ENCODE results near the gene LZTFL1.

Gene LZTFL1

GRCh38 chr3:45841757-45842491 is at the start of gene LZTFL1:
Gene LZTFL1 (minus strand): TSS chr3:45842119. CDS start chr3:45841991, 128 bp downstream.
- peak; percentile 89 to 91 for DNase-seq

DNA sequence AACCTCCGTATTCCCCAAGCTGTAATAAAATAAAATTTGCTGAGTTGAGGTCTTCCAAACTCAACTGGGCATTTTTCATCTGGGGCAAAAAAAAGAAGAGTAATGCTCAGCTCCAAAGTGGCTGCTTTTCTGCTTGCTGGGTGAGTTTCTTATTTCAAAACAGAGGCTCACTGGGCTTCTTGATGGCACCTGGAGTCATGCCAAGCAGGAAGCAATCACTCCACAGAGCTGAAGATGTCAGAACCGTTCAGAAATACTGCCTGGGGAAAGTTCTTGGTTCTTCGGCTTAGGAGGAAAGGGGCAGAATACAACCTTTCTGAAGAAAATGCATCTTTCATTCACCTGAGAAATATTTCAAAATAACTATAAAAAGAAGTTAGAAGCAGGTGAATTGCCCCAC is 48.5 kb upstream of the LZTFL1 start:
- DNase-seq, result no peak

DNA sequence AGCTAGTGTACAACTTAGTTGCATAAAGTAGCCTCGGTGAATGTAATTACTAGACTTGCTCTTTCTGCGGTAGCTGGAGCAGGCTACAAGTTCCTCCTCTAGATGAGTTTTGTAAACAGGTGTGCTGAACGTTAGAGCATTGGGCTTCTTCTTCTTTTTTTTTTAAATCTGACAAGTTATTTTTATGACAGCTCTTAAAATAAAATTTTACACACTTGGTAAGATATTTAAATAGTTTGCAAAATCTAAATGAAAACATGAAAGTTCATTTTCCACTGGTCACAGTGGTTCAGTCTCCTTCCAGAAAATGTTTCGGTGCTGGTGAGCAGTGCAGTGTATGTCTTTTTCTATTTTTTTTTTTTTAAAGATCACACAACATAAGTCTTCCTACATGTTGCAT is 47.4 kb upstream of the LZTFL1 start:
- no peak for DNase-seq

- no peak for DNase-seq
Measured at GRCh38 chr3:45887759-45888511, 46.0 kb upstream of the LZTFL1 start.

DNA sequence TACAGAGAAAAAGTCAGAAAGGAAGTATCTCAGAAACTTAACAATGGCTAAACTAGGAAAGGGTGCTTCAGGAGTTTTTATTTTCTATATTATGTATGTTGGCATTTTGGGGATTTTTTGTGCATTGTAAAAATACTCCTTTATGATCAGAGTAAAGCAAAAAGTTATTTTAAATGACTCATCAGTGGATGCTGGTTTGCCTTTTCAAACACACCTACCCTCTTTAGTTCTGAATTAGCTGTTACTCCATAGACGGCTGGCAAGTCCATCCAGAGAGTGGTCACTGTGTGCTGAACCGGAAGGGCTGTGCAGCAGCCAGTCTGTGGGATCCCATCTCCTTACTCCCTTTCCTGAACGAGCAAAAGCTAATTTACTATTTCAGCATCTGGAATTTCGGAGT is 45.4 kb upstream of the LZTFL1 start:
- no peak for DNase-seq

DNA sequence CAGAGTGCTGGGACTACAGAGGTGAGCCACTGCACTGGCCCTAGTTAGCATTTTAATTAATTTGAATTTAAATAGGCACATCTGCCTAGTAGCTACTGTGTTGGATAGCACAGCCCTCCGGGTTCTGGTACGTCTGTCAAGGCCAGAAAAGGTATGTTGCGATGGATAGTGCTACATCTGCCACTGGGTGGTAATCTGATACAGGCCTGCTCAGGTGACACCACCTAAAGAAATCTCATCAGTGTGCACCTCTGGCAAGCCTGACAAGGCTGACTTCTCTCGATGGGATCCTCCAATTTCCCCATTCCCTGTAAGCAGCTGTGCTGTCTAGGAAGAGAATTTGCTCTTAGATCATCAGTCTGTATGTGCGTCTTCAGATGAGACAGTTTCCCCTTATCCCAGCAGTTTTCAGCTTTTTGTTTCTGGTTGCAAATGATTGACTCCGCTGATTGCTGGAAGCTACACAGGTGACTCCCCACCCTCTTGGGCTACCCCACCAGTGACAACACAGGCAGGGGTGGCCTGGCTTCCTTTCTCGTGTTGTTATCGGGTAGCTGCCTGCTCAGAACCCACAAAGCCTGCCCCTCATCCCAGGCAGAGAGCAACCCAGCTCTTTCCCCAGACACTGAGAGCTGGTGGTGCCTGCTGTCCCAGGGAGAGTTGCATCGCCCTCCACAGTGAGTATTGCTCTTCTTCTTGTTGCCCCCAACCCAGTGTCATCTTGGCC is 44.2 kb upstream of the LZTFL1 start, which contains the start of gene CCR9:
CCR9 (plus strand) TSS at position 565 of the 727 bp plus-strand sequence. CDS start 8,391 bp downstream, outside the sequence.
- DNase-seq, result no peak

DNA sequence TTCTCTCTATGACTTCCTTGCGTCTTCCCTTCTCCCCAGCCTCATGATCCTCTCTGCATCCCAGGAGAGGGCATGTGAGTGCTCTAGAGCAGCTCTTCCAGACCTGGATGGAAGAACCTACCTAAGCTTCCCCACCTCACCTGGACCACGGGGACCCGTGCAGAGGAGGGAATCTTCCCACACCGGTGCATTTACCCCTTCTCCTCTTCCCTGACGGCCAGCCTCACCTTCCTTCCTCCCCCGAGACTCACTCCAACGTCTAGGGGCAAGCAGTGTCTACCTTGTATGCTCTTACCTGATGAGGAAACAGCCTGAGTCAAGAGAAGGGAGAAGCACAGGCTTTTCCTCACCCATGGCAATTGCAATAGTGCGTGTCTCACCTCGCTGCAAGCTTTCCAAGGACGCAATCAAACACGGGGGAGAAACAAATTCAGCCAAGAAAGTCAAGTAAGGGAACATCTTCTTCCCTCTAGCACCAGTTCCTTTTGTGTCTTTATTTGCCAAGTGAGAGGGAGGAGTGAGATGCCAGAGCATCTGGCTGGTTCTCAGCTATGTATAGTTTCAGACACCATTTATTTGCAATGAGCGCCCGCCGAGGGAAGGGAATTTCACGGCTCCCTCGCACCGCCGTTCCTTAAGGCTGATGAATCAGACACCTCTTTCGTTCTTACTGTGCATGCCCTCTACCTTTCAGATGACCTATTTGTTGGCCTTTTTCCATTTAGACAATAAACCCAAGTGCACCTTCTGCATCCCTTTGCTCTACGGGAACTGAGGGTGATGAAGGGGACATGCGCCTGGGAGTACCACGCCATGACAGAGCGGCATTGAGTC is 42.7 kb upstream of the LZTFL1 start:
- DNase-seq, result peak in 1 of 2 experiments; percentile 45

DNA sequence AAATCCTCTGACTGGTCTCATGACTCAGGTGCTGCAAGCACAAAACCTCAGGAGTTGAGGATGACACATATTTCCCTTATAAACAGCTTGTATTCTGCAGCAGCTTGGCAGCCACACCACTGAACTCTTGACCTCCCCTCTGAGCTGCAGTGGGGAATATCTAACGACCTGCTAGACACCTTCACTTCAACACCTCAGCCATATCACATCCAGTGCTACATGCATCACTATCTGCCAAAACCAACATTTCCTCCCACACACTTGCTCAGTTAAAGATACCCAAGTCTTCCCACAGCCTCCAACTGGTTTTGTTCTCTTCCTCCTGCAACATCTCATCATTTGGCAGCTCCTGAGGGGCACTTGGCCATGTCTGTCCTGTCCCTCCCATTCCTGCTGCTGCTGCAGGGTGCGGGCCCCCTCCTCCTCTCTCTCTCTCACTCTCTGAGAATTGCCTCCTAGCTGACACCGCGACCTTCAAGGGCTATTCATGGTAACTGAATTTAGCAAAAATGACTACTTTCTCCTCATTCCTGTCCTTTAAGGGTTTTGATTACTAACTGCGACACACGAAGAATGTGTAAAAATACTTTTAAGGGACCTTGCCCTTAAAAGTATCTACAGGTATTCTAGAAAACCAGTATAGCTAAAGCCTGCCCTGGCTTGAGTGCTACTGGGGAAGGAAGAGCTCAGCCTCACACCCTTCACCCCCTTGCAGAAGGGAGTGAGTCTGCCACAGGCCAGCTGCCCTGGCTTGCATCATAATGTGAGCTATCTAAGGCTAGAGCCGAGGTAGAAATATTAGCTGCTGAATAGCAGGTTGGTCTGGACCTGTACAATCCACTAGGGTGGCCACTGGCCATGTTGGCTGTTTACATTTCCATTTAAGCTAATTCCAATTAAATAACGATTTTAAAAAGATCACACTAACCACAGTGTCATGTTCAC is 39.4 kb upstream of the LZTFL1 start:
- peak; percentile 47 to 54 for DNase-seq

DNA sequence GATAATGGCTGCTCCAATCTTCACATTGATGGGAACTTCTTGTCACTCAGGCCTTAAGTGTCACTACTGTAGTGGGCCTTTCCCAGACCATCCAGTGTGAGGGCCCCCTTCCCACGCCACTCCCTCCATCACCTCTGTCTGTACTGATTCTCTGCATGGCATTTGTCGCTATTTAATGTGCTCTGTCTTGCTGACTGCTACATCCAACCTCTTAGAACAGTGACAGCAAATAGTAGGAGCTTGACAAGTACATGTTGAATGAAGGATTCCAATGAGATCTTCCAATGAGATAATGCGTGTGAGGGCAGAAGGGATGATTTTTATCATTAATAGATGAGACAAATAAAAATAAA is 38.8 kb upstream of the LZTFL1 start:
- DNase-seq, result no peak

DNA sequence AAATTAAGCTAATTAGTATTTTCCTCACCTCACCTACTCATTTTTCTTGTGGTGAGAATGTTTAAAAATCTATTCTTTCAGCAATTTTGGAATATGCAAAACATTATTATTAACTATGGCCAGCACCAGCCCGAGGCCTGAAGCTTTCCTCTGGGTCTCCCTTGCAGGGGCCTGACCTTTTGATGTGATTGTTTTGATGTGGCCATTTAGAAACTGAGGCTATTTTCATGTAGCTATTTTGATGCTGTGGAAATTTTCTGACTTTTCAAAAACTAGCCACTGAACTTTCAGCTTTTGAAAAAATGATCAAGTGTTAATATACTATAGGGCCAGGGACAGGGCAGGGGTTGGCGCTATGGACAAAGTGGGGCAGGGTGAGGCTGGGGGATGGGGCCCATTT is 36.2 kb upstream of the LZTFL1 start:
- DNase-seq, result no peak

DNA sequence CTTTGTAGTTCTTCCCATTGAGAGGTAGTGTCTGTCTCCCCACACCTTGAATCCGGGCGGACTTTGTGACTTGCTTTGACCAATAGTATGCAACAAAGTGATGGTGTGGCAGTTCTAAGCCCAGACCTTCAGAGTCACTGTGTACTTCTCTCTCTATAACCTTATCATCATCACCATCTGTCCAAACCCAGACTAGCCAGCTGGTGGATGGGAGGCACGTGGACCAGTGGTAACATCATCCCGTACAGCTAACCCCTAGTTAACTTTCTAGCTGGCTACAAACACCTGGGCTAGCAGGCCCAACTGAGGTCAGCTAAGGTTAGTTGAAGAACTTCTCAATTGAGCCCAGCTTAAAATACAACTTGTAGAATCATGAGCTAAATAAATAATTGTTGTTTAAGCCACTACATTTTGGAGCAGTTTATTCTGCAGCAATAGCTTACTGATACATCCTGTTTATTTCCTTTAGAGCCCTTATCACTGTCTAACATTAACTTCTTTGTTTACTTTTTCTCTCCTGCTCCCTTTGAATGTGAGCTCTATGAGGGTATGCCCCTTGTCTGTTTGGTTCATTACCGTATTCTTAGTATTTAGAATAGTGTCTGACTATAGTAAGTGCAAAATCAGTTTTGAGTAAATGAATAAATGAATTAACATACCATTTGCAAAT is 32.9 kb upstream of the LZTFL1 start:
- DNase-seq, result no peak

DNA sequence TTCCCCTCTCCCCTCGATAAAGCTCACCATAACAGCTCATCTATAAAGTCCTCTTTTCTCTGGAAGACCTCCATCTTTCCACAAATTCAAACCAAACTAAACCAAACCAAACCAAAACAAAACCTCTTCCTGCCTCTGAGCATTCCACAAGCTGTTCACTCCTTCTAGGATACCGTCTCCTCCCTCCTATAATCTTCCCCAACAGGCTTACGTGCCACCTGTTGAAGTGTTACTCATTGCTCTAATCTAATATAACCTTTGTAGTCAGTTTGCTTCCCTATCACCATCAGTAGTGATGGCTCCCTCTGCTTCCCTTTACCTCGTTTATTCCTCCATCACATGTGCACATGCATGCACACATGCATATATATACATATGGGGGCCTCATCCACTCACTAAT is 31.7 kb upstream of the LZTFL1 start:
- DNase-seq, result no peak

- no peak for DNase-seq
Measured at GRCh38 chr3:45873036-45873435, 31.1 kb upstream of the LZTFL1 start.

GRCh38 chr3:45872569-45872968 is 30.6 kb upstream of the LZTFL1 start:
- no peak for DNase-seq

DNA sequence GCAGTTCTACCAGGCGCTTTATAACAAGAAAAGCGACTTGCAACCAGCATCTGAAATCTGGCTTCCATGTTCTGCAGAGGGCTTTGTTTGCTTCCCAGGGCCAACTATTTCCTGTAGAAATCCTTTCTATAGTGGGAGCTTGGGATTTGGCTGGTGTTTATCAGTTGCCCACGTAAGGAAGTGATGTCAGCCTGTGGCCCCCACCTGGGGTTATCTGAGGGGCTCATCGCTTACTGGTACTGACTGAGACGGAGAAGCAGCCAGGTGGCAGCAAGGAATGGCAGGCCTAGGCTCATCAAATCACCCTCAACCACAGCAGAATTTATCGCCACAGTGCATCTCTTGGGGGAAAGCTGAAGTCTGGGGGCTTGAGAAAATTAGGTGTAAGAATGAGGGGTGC is 29.9 kb upstream of the LZTFL1 start:
- no peak for DNase-seq

GRCh38 chr3:45870099-45870498 is 28.2 kb upstream of the LZTFL1 start:
- DNase-seq, result peak; percentile 55 to 60

DNA sequence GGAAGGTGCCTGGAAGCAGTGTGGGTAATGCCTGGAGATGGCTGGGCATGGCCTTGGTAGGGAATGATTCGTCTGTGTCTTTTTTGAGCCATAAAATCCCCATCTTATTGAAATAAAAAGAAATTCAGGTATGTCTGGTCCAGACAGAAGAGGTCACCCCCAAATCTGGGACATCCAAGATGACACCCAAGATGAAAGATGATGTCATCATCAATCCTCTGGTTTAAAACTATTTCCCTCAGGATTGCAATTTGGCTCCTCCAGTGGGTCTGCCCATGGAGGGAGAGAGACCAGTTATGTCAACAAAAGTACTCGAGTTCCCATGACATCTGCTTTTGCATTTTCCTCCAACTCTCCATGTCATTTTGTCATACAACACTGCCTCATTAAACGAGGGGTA is 27.7 kb upstream of the LZTFL1 start:
- no peak for DNase-seq

DNA sequence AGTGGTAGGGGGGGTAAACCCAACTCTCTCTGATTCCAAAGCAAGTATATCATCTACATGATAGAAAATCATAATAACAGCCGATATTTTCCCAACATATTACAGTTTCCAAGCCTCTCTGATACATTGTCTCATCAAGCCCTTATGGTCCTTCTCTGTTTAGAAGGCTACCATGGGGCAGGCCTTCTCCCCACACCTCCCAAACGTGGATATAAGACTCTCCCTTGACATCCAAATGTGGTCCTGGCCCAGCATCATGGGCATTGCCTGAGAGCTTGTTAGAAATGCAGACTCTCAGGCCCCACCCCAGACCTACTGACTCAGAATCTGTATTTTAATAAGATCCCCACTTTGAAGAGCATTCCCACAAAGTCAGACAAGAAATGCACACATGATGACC is 26.7 kb upstream of the LZTFL1 start:
- DNase-seq, result no peak

DNA sequence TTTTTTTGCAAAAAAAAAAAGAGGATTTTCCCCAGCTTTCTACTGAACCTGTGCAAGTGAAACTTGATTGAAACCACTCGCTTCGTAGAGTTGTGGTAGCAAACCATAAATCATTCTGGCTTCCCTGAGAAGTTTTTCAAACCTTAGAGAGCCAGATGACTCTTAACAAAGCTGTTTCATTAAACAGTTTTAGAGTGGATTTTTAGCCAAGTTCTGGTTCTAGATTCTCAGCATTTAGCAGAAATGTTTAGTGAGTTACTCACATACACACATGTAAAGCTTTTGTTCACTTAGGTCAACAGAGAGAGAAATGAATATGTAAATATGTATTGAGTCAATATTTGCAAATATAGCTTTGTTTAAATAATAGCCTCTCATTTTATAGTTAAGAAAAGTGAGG is 26.3 kb upstream of the LZTFL1 start:
- DNase-seq, result no peak

DNA sequence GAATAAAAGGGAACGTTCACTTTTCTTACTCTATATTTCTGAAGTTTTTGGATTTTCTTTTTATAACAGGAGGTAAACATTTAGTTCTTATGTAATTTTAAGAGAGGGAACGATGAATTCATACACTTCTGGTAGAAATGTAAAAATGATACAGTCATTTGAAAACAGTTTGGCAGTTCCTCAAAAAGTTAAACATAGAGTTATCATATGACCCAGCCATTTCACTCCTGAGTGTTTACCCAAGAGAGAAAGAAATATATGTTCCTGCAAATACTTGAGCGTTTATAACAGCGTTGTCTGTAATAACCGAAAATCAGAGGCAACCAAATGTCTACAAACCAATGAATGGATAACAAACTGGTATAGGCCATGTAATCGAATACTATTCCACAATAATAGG is 23.6 kb upstream of the LZTFL1 start:
- DNase-seq, result no peak
